GM23248 (cell line): ENCODE data around the gene DNLZ. TPM values are rescaled to one million over a fixed set of nuclear protein-coding genes. Genes with fewer than 3 reads are reported as not detected.

ENCODE experiments used
- DNase-seq: peaks from one replicate; pipeline ENCODE4 v3.0.0-alpha.2; 2015
- H2AFZ ChIP-seq: fragments of 200-600 bp; sonication (generic); 2 replicates; pipeline ENCODE4 v1.6.1; 2016; ENCODE audit warnings: antibody characterized with exemption
- H3F3A ChIP-seq: fragments of 200-600 bp; sonication (generic); 2 replicates; pipeline ENCODE4 v1.6.1; 2016; ENCODE audit warnings: mild to moderate bottlenecking, antibody characterized with exemption, mixed run types; ENCODE audit not compliant: insufficient read depth
- H3K27ac ChIP-seq: fragments of 200-600 bp; sonication (generic); 2 replicates; pipeline ENCODE4 v1.5.1; 2016; ENCODE audit warnings: mild to moderate bottlenecking
- H3K27me3 ChIP-seq: fragments of 200-600 bp; sonication (generic); replicated peaks from 2 replicates; pipeline ENCODE4 v1.6.1; 2016; ENCODE audit warnings: mild to moderate bottlenecking; ENCODE audit not compliant: insufficient read depth
- H3K36me3 ChIP-seq: fragments of 200-600 bp; sonication (generic); 2 replicates; pipeline ENCODE4 v1.6.1; 2016; ENCODE audit warnings: low read depth, mild to moderate bottlenecking
- H3K4me1 ChIP-seq: fragments of 200-600 bp; sonication (generic); 2 replicates; pipeline ENCODE4 v1.6.1; 2016; ENCODE audit warnings: mild to moderate bottlenecking; ENCODE audit not compliant: insufficient read depth
- H3K4me2 ChIP-seq: fragments of 200-600 bp; sonication (generic); one replicate; pipeline ENCODE4 v1.6.1; 2016; ENCODE audit warnings: mild to moderate bottlenecking; ENCODE audit not compliant: unreplicated experiment
- H3K4me3 ChIP-seq: fragments of 200-600 bp; sonication (generic); 2 replicates; pipeline ENCODE4 v1.5.1; 2016; ENCODE audit warnings: mild to moderate bottlenecking
- H3K79me2 ChIP-seq: fragments of 200-600 bp; sonication (generic); 2 replicates; pipeline ENCODE4 v1.6.1; 2016; ENCODE audit warnings: mild to moderate bottlenecking; ENCODE audit not compliant: insufficient read depth
- H3K9ac ChIP-seq: fragments of 200-600 bp; sonication (generic); 2 replicates; pipeline ENCODE4 v1.6.1; 2016; ENCODE audit warnings: mild to moderate bottlenecking
- H3K9me2 ChIP-seq: fragments of 200-600 bp; sonication (generic); 2 replicates; pipeline ENCODE4 v1.6.1; 2016; ENCODE audit warnings: mixed run types, mild to moderate bottlenecking, moderate library complexity; ENCODE audit not compliant: insufficient read depth
- H3K9me3 ChIP-seq: fragments of 200-600 bp; sonication (generic); one replicate; pipeline ENCODE4 v1.6.1; 2017; ENCODE audit warnings: low read depth
- H4K20me1 ChIP-seq: fragments of 200-600 bp; sonication (generic); 2 replicates; pipeline ENCODE4 v1.6.0; 2016; ENCODE audit not compliant: insufficient read depth
- EZH2 ChIP-seq: fragments of 200-600 bp; sonication (generic); IDR thresholded peaks from 2 replicates; pipeline ENCODE4 v1.6.1; 2018; ENCODE audit warnings: antibody characterized with exemption, mild to moderate bottlenecking; ENCODE audit not compliant: insufficient read depth, poor library complexity, severe bottlenecking
- EZH2phosphoT487 ChIP-seq: fragments of 200-600 bp; sonication (generic); IDR thresholded peaks from 2 replicates; pipeline ENCODE4 v1.6.1; 2018; ENCODE audit warnings: antibody characterized with exemption, moderate library complexity, mild to moderate bottlenecking, low read depth; ENCODE audit not compliant: insufficient read depth
- WGBS, 2 experiments: methylation state at CpG; one replicate each; pipeline ENCODE4 v1.1.6; 2015 to 2017; ENCODE audit warnings: low lambda C conversion rate in 2 of 2, low coverage in 1 of 2; ENCODE audit errors: missing lambda C conversion rate in 2 of 2; 5-methylcytosine and 5-hydroxymethylcytosine counted together
- in situ Hi-C: fragments of 300-500 bp; cut with MboI; formaldehyde crosslinking; loops from 2 replicates; pipeline ENCODE4 v1.15.0; 2020
- polyA plus RNA-seq: library from polyadenylated mRNA; unstranded; fragments of >200 nt; fragmentation: Nextera tagmentation; extraction: Ambion mirVana; gene quantifications from 2 replicates; pipeline ENCODE4 v1.2.1, GENCODE V29; 2016
- total RNA-seq: library from RNA; depleted of rRNA; stranded (reverse); fragments of >200 nt; shearing (Covaris generic); gene quantifications from 2 replicates; pipeline ENCODE4 v1.2.3, GENCODE V29; 2014

Gene DNLZ
- total and polyA plus RNA-seq, 2 experiments from 2014 or later, result 27.1 to 49.8 TPM

DNA sequence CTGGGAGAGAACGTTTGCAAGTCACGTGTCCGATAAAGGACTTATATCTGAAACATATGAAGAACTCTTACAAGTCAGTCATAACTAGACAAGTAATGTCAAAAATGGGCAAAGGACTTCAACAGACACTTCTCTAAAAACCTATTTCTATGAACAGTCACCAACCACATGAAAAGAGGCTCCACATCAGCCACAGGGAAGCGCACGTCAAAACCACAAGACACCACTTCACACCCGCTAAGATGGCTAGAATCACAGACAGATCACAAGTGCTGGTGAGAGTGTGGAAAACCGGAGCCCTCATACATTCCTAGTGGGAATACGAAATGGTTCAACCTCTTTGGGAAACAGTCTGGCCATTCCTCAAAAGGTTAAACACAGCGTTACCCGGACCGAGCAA, 21.5 kb upstream of the DNLZ start:
- H3K27me3 ChIP-seq, result no peaks in the 10 kb centered on the region
- H3K79me2 ChIP-seq, result no peaks in the 10 kb centered on the region
- no peak overlapping the region for H3K4me3 ChIP-seq
- no peaks in the 10 kb centered on the region for H3K9me3 ChIP-seq
- no peaks in the 10 kb centered on the region for H4K20me1 ChIP-seq
- H2AFZ ChIP-seq, result no peak overlapping the region
- H3F3A ChIP-seq, result no peaks in the 10 kb centered on the region
- WGBS, 2 experiments, result 93 to 94% methylated on average over 11 of the region's 11 CpGs
- no peak overlapping the region for H3K4me2 ChIP-seq
- no peaks in the 10 kb centered on the region for H3K9me2 ChIP-seq
- no peak overlapping the region for H3K9ac ChIP-seq
- H3K27ac ChIP-seq, result no peak overlapping the region
- in situ Hi-C loops, result no loop called here
- DNase-seq, result no peak
- H3K36me3 ChIP-seq, result peaks cover 19% of the 10 kb centered on the region; the same call in 1 of the 2 replicates
- TF ChIP-seq EZH2 (no peak), EZH2phosphoT487 (no peak)
- H3K4me1 ChIP-seq, result no peaks in the 10 kb centered on the region

GRCh38 chr9:136383436-136383835, 19.9 kb upstream of the DNLZ start:
- WGBS, 2 experiments, result 94 to 95% methylated on average over 16 to 20 of the region's 20 CpGs

DNA sequence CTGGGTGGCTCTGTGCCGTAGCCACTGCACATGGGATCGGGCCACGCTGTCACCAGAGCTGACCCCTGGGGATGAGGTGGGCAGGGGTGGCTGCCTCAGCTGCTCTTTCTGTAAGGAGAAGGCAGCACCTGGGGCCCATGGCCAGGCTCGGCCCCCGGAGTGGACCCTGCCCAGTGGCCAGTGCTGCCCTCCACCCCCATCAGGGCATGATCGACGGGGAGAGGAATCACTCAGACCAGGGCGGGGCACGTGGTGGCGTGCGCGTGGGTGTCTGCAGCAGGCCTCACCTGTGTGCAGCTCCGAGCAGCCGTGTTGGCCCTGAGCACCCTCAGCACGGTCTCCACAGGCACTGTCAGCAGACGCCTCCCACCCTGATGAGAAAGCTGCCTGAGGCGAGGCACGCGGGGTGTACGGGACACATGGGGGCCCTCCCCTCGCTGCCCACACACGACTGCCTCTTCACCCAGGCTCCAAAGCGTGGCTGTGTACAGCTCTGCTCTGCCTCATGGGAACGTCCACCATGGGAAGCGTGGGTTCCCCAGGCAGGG, 18.5 kb upstream of the DNLZ start:
- H2AFZ ChIP-seq, result no peak overlapping the region
- no peaks in the 10 kb centered on the region for H3K9me2 ChIP-seq
- no peaks in the 10 kb centered on the region for H3K27me3 ChIP-seq
- H3K9ac ChIP-seq, result no peak overlapping the region
- WGBS, 2 experiments, result 89 to 91% methylated on average over 21 to 25 of the region's 25 CpGs
- no peak overlapping the region for H3K4me3 ChIP-seq
- DNase-seq, result no peak
- no peak for TF ChIP-seq EZH2
- TF ChIP-seq EZH2phosphoT487, result no peak
- no peaks in the 10 kb centered on the region for H3F3A ChIP-seq
- H3K79me2 ChIP-seq, result no peaks in the 10 kb centered on the region
- no peak overlapping the region for H3K27ac ChIP-seq
- H3K9me3 ChIP-seq, result no peaks in the 10 kb centered on the region
- in situ Hi-C loops, result no loop called here
- H4K20me1 ChIP-seq, result no peaks in the 10 kb centered on the region
- H3K4me1 ChIP-seq, result no peaks in the 10 kb centered on the region
- H3K4me2 ChIP-seq, result no peak overlapping the region
- peaks cover 10% of the 10 kb centered on the region; the same call in 1 of the 2 replicates for H3K36me3 ChIP-seq

More at GRCh38 chr9:136383436-136383835, 19.9 kb upstream of the DNLZ start:
- Histone ChIP-seq H3K9ac (no peak overlapping the region), H3K4me3 (no peak overlapping the region), H3K4me1 (no peaks in the 10 kb centered on the region), H3K9me2 (no peaks in the 10 kb centered on the region), H3K36me3 (peaks cover 12% of the 10 kb centered on the region; the same call in 1 of the 2 replicates), H3K9me3 (no peaks in the 10 kb centered on the region), H4K20me1 (no peaks in the 10 kb centered on the region), H3K4me2 (no peak overlapping the region), H2AFZ (no peak overlapping the region), H3F3A (no peaks in the 10 kb centered on the region), H3K79me2 (no peaks in the 10 kb centered on the region), H3K27me3 (no peaks in the 10 kb centered on the region), H3K27ac (no peak overlapping the region)
- DNase-seq, result no peak
- TF ChIP-seq EZH2phosphoT487 (no peak), EZH2 (no peak)
- in situ Hi-C loops, result no loop called here

DNA sequence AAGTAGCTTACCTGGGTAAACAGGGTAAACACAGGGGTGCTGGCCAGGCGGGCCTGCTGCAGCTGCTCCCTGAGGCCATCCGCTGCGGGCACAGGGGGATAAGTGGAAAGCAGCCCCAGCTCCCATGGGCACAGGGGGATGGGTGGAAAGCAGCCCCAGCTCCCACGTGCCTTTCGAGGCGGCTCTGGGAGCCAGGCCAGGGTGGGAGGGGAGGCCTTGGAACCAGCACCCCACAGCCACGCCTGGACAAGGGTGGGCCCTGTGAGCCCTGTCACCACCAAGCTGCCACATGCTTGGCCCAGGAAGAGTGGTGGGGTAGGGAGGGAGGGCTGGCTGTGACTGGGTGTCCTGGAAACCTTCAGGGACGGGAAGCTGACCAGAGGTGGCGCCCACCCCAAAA, 17.8 kb upstream of the DNLZ start:
- Histone ChIP-seq H3K4me1 (no peaks in the 10 kb centered on the region), H3K4me3 (no peak overlapping the region), H3K36me3 (peaks cover 9% of the 10 kb centered on the region; the same call in 1 of the 2 replicates), H3F3A (no peaks in the 10 kb centered on the region), H3K4me2 (no peak overlapping the region), H3K27ac (no peak overlapping the region), H3K79me2 (no peaks in the 10 kb centered on the region), H3K9ac (no peak overlapping the region), H3K27me3 (no peaks in the 10 kb centered on the region), H3K9me3 (no peaks in the 10 kb centered on the region), H2AFZ (no peak overlapping the region), H3K9me2 (no peaks in the 10 kb centered on the region), H4K20me1 (no peaks in the 10 kb centered on the region)
- in situ Hi-C loops, result no loop called here
- WGBS, 2 experiments, result 82 to 85% methylated on average over 8 to 9 of the region's 9 CpGs
- no peak for TF ChIP-seq EZH2phosphoT487
- TF ChIP-seq EZH2, result no peak
- no peak for DNase-seq
